Stimulated activated CD8-positive, alpha-beta memory T cell treated with anti-CD3 and anti-CD28 coated beads, Interleukin-4, amount 100 ng/mL, for 4 hours (primary cell): Measurements from ENCODE around the gene GALR2.
"Not testable (repeated sequence)": the region's sequence is repeated elsewhere in the genome, so short reads cannot be mapped to it uniquely, and the experiment has no call there.

Experiments used
- DNase-seq, 2 donors: peaks; one replicate each; pipeline ENCODE4 v3.0.0-alpha.2; 2020; ENCODE audit warnings: low read depth in 2 of 2, low spot score in 1 of 2

The GALR2 gene

GRCh38 chr17:76049836-76050537 lies 24.6 kb upstream of the GALR2 start:
- DNase-seq = no peak

GRCh38 chr17:76050538-76051467 lies 23.8 kb upstream of the GALR2 start:
- no peak for DNase-seq

- no peak for DNase-seq
Observed at GRCh38 chr17:76051561-76051960, 23.0 kb upstream of the GALR2 start.

- DNase-seq = no peak
Observed at GRCh38 chr17:76053246-76054111, 21.1 kb upstream of the GALR2 start.

- no peak for DNase-seq
Observed at GRCh38 chr17:76054112-76054476, 20.5 kb upstream of the GALR2 start.

GRCh38 chr17:76056882-76057281 lies 17.7 kb upstream of the GALR2 start:
- no peak for DNase-seq

GRCh38 chr17:76058264-76058663 lies 16.3 kb upstream of the GALR2 start:
- DNase-seq = not testable (repeated sequence)

- DNase-seq = no peak
Observed at GRCh38 chr17:76063875-76064546, 10.6 kb upstream of the GALR2 start.

- no peak for DNase-seq
Observed at GRCh38 chr17:76065775-76066174, 8.8 kb upstream of the GALR2 start.

- no peak for DNase-seq
Observed at GRCh38 chr17:76071531-76072147, 2.9 kb upstream of the GALR2 start.

GRCh38 chr17:76072148-76072858 lies 2.3 kb upstream of the GALR2 start, which contains the start of gene SRP68:
SRP68 (minus strand) TSS chr17:76072517; CDS start chr17:76072491, 26 bp downstream.
- peak; percentile 60 to 73 for DNase-seq

GRCh38 chr17:76075364-76076145 lies 974 bp downstream of the GALR2 start:
- DNase-seq = no peak

- DNase-seq = no peak
Observed at GRCh38 chr17:76076146-76076764, 1.7 kb downstream of the GALR2 start.

GRCh38 chr17:76076765-76077583 lies 2.4 kb downstream of the GALR2 start:
- DNase-seq = no peak

GRCh38 chr17:76077584-76078110 lies 3.1 kb downstream of the GALR2 start:
- no peak for DNase-seq

GRCh38 chr17:76078370-76078769 lies 3.8 kb downstream of the GALR2 start:
- not testable (repeated sequence) for DNase-seq

GRCh38 chr17:76078860-76079534 lies 4.4 kb downstream of the GALR2 start, which contains the start of gene ZACN:
ZACN (plus strand) TSS chr17:76079182; CDS start chr17:76079265, 83 bp downstream.
- DNase-seq = no peak
